GM23338 (cell line): Measurements from ENCODE around the gene HEXD. TPM values are rescaled to one million over a fixed set of nuclear protein-coding genes. Genes with fewer than 3 reads are reported as not detected.

Source experiments
- ATAC-seq: fragments of 200-7000 bp; cut with Tn5 transposase; 3 replicates; pipeline ENCODE4 v1.9.1; 2020
- DNase-seq: peaks from one replicate; pipeline ENCODE4 v3.0.0-alpha.2; 2015; ENCODE audit warnings: low spot score
- H2AFZ ChIP-seq: fragments of 200-600 bp; sonication (generic); 2 replicates; pipeline ENCODE4 v1.8.0; 2016; ENCODE audit warnings: antibody characterized with exemption, mild to moderate bottlenecking, moderate library complexity
- H3F3A ChIP-seq: fragments of 200-600 bp; sonication (generic); replicated peaks from 2 replicates; pipeline ENCODE4 v1.8.0; 2017; ENCODE audit warnings: antibody characterized with exemption, mixed run types, low read depth
- H3K27ac ChIP-seq: fragments of 200-600 bp; sonication (generic); 2 replicates; pipeline ENCODE4 v1.6.1; 2016; ENCODE audit warnings: low read depth
- H3K27me3 ChIP-seq: fragments of 200-600 bp; sonication (generic); 2 replicates; pipeline ENCODE4 v1.8.0; 2016; ENCODE audit warnings: mild to moderate bottlenecking, mixed run types, moderate library complexity; ENCODE audit not compliant: insufficient read depth
- H3K36me3 ChIP-seq: fragments of 200-600 bp; sonication (generic); 2 replicates; pipeline ENCODE4 v1.8.0; 2016; ENCODE audit warnings: mild to moderate bottlenecking; ENCODE audit not compliant: insufficient read depth
- H3K4me1 ChIP-seq: fragments of 200-600 bp; sonication (generic); 2 replicates; pipeline ENCODE4 v1.8.0; 2016; ENCODE audit warnings: mild to moderate bottlenecking, moderate library complexity; ENCODE audit not compliant: insufficient read depth
- H3K4me2 ChIP-seq: fragments of 200-600 bp; sonication (generic); 2 replicates; pipeline ENCODE4 v1.7.1; 2017; ENCODE audit warnings: mixed run types
- H3K4me3 ChIP-seq: fragments of 200-600 bp; sonication (generic); 2 replicates; pipeline ENCODE4 v1.6.1; 2016; ENCODE audit warnings: mixed run types
- H3K79me2 ChIP-seq: fragments of 200-600 bp; sonication (generic); replicated peaks from 2 replicates; pipeline ENCODE4 v1.8.0; 2017; ENCODE audit warnings: mild to moderate bottlenecking; ENCODE audit not compliant: insufficient read depth
- H3K9me2 ChIP-seq: fragments of 200-600 bp; sonication (generic); 2 replicates; pipeline ENCODE4 v1.8.0; 2017; ENCODE audit not compliant: insufficient read depth
- H4K20me1 ChIP-seq: fragments of 200-600 bp; sonication (generic); replicated peaks from 2 replicates; pipeline ENCODE4 v1.8.0; 2017; ENCODE audit warnings: mild to moderate bottlenecking; ENCODE audit not compliant: insufficient read depth
- H3K27ac Mint-ChIP-seq: 2 replicates; pipeline ENCODE4 v1.8.0; 2020; ENCODE audit warnings: inconsistent platforms, mild to moderate bottlenecking, moderate library complexity, mixed read lengths
- H3K27me3 Mint-ChIP-seq: 3 replicates; pipeline ENCODE4 v1.8.0; 2022; ENCODE audit warnings: low read depth, mild to moderate bottlenecking, moderate library complexity, mixed read lengths, inconsistent platforms; ENCODE audit not compliant: insufficient read depth, poor library complexity
- H3K36me3 Mint-ChIP-seq: 3 replicates; pipeline ENCODE4 v1.8.0; 2021; ENCODE audit warnings: low read depth, mild to moderate bottlenecking, inconsistent platforms, moderate library complexity, mixed read lengths
- H3K4me1 Mint-ChIP-seq: 3 replicates; pipeline ENCODE4 v1.8.0; 2020; ENCODE audit warnings: mild to moderate bottlenecking, inconsistent platforms, mixed read lengths
- H3K4me3 Mint-ChIP-seq: 3 replicates; pipeline ENCODE4 v1.8.0; 2021; ENCODE audit warnings: moderate library complexity, mild to moderate bottlenecking, inconsistent platforms, mixed read lengths
- H3K9me3 Mint-ChIP-seq: 3 replicates; pipeline ENCODE4 v1.8.0; 2020; ENCODE audit warnings: moderate library complexity, mild to moderate bottlenecking, inconsistent platforms, mixed read lengths
- CREB1 ChIP-seq: fragments of 250-450 bp; sonication (Bioruptor Pico); IDR thresholded peaks from 2 replicates; pipeline ENCODE4 v1.5.0; 2020; ENCODE audit warnings: low read depth, mild to moderate bottlenecking, moderate library complexity
- ETS1 ChIP-seq: IDR thresholded peaks from 2 replicates; pipeline ENCODE4 v1.6.1; 2016; ENCODE audit warnings: antibody characterized with exemption
- EZH2 ChIP-seq: fragments of 200-600 bp; sonication (generic); IDR thresholded peaks from one replicate; pipeline ENCODE4 v1.8.0; 2017; ENCODE audit warnings: antibody characterized with exemption, mild to moderate bottlenecking, low read depth; ENCODE audit not compliant: unreplicated experiment
- EZH2phosphoT487 ChIP-seq: fragments of 200-600 bp; sonication (generic); IDR thresholded peaks from one replicate; pipeline ENCODE4 v1.8.1; 2018; ENCODE audit warnings: antibody characterized with exemption; ENCODE audit not compliant: unreplicated experiment
- NANOG ChIP-seq: IDR thresholded peaks from 2 replicates; pipeline ENCODE4 v1.6.1; 2016; ENCODE audit warnings: antibody characterized with exemption, borderline replicate concordance
- POLR2AphosphoS5 ChIP-seq: IDR thresholded peaks from 2 replicates; pipeline ENCODE4 v1.6.1; 2016; ENCODE audit warnings: antibody characterized with exemption, low read depth
- ZNF114 ChIP-seq: fragments of 250-450 bp; sonication (Bioruptor Pico); IDR thresholded peaks from 2 replicates; pipeline ENCODE4 v1.5.0; 2020; ENCODE audit warnings: mild to moderate bottlenecking, moderate library complexity
- polyA plus RNA-seq: library from polyadenylated mRNA; unstranded; fragments of >200 nt; fragmentation: Nextera tagmentation; extraction: Ambion mirVana; gene quantifications from 2 replicates; pipeline ENCODE4 v1.2.1, GENCODE V29; 2016
- total RNA-seq: library from RNA; depleted of rRNA; stranded (reverse); fragments of >200 nt; shearing (Covaris generic); gene quantifications from 2 replicates; pipeline ENCODE4 v1.2.3, GENCODE V29; 2014
- TF ChIP-seq, protein P1 (sequence below), 2 experiments: fragments of 200-600 bp in 1 of 2; sonication (generic) in 1 of 2; conservative IDR thresholded peaks; 2 replicates each; pipeline versions ENCODE4 v1.5.1 to v1.6.1; 2016 to 2017; ENCODE audit warnings: antibody characterized with exemption in 2 of 2, low read depth in 2 of 2, mild to moderate bottlenecking in 2 of 2, moderate library complexity in 1 of 2
- TF ChIP-seq, protein P2 (sequence below): IDR thresholded peaks from one replicate; pipeline ENCODE4 v1.6.1; 2018; ENCODE audit warnings: antibody characterized with exemption; ENCODE audit not compliant: unreplicated experiment

The HEXD gene
- total and polyA plus RNA-seq, 2 experiments from 2014 or later, result 11.9 to 31.1 TPM

GRCh38 chr17:82408288-82408937 lies 9.7 kb upstream of the HEXD start:
- no peaks in the 10 kb centered on the region for H3K36me3 Mint-ChIP-seq
- no peaks in the 10 kb centered on the region for H3K36me3 ChIP-seq
- H3K4me1 ChIP-seq, result no peaks in the 10 kb centered on the region
- no peak overlapping the region for H3K27ac ChIP-seq
- H3K79me2 ChIP-seq, result no peaks in the 10 kb centered on the region
- H3K4me2 ChIP-seq, result no peak overlapping the region
- no peaks in the 10 kb centered on the region; the same call in 2 of the 3 replicates for H3K4me1 Mint-ChIP-seq
- no peak for TF ChIP-seq EZH2
- TF ChIP-seq, protein P1, sequence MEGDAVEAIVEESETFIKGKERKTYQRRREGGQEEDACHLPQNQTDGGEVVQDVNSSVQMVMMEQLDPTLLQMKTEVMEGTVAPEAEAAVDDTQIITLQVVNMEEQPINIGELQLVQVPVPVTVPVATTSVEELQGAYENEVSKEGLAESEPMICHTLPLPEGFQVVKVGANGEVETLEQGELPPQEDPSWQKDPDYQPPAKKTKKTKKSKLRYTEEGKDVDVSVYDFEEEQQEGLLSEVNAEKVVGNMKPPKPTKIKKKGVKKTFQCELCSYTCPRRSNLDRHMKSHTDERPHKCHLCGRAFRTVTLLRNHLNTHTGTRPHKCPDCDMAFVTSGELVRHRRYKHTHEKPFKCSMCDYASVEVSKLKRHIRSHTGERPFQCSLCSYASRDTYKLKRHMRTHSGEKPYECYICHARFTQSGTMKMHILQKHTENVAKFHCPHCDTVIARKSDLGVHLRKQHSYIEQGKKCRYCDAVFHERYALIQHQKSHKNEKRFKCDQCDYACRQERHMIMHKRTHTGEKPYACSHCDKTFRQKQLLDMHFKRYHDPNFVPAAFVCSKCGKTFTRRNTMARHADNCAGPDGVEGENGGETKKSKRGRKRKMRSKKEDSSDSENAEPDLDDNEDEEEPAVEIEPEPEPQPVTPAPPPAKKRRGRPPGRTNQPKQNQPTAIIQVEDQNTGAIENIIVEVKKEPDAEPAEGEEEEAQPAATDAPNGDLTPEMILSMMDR (conservative IDR thresholded peaks at IDR 0.05; ENCODE audit: low read depth in 2 of 2), result no peak
- TF ChIP-seq NANOG, result no peak
- no peak for TF ChIP-seq POLR2AphosphoS5
- no peak for TF ChIP-seq ZNF114
- no peak for TF ChIP-seq CREB1 (CRISPR knock-in tag)
- no peak for TF ChIP-seq EZH2phosphoT487
- TF ChIP-seq, protein P2, sequence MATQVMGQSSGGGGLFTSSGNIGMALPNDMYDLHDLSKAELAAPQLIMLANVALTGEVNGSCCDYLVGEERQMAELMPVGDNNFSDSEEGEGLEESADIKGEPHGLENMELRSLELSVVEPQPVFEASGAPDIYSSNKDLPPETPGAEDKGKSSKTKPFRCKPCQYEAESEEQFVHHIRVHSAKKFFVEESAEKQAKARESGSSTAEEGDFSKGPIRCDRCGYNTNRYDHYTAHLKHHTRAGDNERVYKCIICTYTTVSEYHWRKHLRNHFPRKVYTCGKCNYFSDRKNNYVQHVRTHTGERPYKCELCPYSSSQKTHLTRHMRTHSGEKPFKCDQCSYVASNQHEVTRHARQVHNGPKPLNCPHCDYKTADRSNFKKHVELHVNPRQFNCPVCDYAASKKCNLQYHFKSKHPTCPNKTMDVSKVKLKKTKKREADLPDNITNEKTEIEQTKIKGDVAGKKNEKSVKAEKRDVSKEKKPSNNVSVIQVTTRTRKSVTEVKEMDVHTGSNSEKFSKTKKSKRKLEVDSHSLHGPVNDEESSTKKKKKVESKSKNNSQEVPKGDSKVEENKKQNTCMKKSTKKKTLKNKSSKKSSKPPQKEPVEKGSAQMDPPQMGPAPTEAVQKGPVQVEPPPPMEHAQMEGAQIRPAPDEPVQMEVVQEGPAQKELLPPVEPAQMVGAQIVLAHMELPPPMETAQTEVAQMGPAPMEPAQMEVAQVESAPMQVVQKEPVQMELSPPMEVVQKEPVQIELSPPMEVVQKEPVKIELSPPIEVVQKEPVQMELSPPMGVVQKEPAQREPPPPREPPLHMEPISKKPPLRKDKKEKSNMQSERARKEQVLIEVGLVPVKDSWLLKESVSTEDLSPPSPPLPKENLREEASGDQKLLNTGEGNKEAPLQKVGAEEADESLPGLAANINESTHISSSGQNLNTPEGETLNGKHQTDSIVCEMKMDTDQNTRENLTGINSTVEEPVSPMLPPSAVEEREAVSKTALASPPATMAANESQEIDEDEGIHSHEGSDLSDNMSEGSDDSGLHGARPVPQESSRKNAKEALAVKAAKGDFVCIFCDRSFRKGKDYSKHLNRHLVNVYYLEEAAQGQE, result no peak
- no peak overlapping the region for H3K27ac Mint-ChIP-seq
- H2AFZ ChIP-seq, result no peak overlapping the region
- H3F3A ChIP-seq, result no peaks in the 10 kb centered on the region
- no peak overlapping the region for H3K4me3 ChIP-seq
- H3K9me3 Mint-ChIP-seq, result no peaks in the 10 kb centered on the region; the same call in 2 of the 3 replicates
- H3K27me3 Mint-ChIP-seq, result peaks cover 6% of the 10 kb centered on the region
- no peak for DNase-seq
- no peaks in the 10 kb centered on the region for H3K27me3 ChIP-seq
- H3K4me3 Mint-ChIP-seq, result no peak overlapping the region
- ATAC-seq, result no peak
- no peaks in the 10 kb centered on the region; the same call in none of the 2 replicates for H4K20me1 ChIP-seq
- no peaks in the 10 kb centered on the region for H3K9me2 ChIP-seq

DNA sequence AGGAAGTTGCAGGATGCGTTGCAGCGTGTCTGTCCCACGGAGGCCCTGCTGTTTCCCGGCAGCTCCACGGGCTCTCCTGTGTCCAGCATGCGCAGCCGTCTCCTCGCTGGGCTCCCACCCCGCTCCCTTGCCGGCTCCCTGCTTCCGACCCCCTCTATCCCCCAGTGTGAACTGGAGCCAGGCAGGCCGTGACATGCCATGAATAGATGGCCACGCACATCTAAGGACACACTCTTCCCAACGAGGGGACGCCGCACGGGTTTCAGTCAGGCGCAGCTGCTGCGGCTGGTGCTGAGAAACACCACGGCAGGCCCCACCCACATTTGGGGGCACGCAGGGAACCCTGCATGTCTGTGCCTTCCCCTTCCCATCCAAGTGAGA lies 9.2 kb upstream of the HEXD start:
- ATAC-seq, result no peak
- no peaks in the 10 kb centered on the region for H3K9me2 ChIP-seq
- no peak overlapping the region for H2AFZ ChIP-seq
- no peaks in the 10 kb centered on the region for H3K27me3 ChIP-seq
- H3K4me3 Mint-ChIP-seq, result no peak overlapping the region
- no peaks in the 10 kb centered on the region for H3K4me1 ChIP-seq
- H3K36me3 Mint-ChIP-seq, result no peaks in the 10 kb centered on the region
- DNase-seq, result no peak
- no peaks in the 10 kb centered on the region for H3K79me2 ChIP-seq
- H3K27ac ChIP-seq, result no peak overlapping the region
- no peak overlapping the region for H3K4me2 ChIP-seq
- H3K36me3 ChIP-seq, result no peaks in the 10 kb centered on the region
- H3K27me3 Mint-ChIP-seq, result peaks cover 4% of the 10 kb centered on the region
- H4K20me1 ChIP-seq, result peaks cover under 1% of the 10 kb centered on the region
- H3K27ac Mint-ChIP-seq, result no peak overlapping the region
- H3F3A ChIP-seq, result no peaks in the 10 kb centered on the region
- no peaks in the 10 kb centered on the region; the same call in 2 of the 3 replicates for H3K4me1 Mint-ChIP-seq
- H3K9me3 Mint-ChIP-seq, result no peaks in the 10 kb centered on the region; the same call in 2 of the 3 replicates
- TF ChIP-seq, protein P2, result no peak
- TF ChIP-seq, protein P1 (conservative IDR thresholded peaks at IDR 0.05; ENCODE audit: low read depth in 2 of 2), result no peak
- TF ChIP-seq EZH2phosphoT487, result no peak
- TF ChIP-seq ETS1, result no peak
- no peak for TF ChIP-seq ZNF114
- TF ChIP-seq EZH2, result no peak
- H3K4me3 ChIP-seq, result no peak overlapping the region
